Hepatocyte (in vitro differentiated cells): ENCODE measurements around the gene PSMD11. TPM values are rescaled to one million over a fixed set of nuclear protein-coding genes. Genes with fewer than 3 reads are reported as not detected.

ENCODE experiments used
- DNase-seq: peaks from one replicate; pipeline ENCODE4 v3.0.0-alpha.2; 2016; ENCODE audit warnings: low spot score
- H2AFZ ChIP-seq: fragments of 200-600 bp; sonication (generic); 2 replicates; pipeline ENCODE4 v1.6.0; 2016; ENCODE audit warnings: antibody characterized with exemption, mild to moderate bottlenecking
- H3K27ac ChIP-seq: fragments of 200-600 bp; sonication (generic); 2 replicates; pipeline ENCODE4 v1.5.1; 2016; ENCODE audit warnings: mild to moderate bottlenecking
- H3K27me3 ChIP-seq: fragments of 200-600 bp; sonication (generic); 2 replicates; pipeline ENCODE4 v1.6.1; 2016
- H3K36me3 ChIP-seq: fragments of 200-600 bp; sonication (generic); replicated peaks from 2 replicates; pipeline ENCODE4 v1.5.1; 2016; ENCODE audit warnings: low read depth; ENCODE audit not compliant: insufficient read depth
- H3K4me1 ChIP-seq: fragments of 200-600 bp; sonication (generic); 2 replicates; pipeline ENCODE4 v1.5.1; 2016; ENCODE audit warnings: mild to moderate bottlenecking, moderate library complexity; ENCODE audit not compliant: insufficient read depth
- H3K4me2 ChIP-seq: fragments of 200-600 bp; sonication (generic); 2 replicates; pipeline ENCODE4 v1.6.0; 2016
- H3K4me3 ChIP-seq: fragments of 200-600 bp; sonication (generic); 2 replicates; pipeline ENCODE4 v1.5.1; 2016; ENCODE audit warnings: mild to moderate bottlenecking
- H3K79me2 ChIP-seq: fragments of 200-600 bp; sonication (generic); 2 replicates; pipeline ENCODE4 v1.6.0; 2017; ENCODE audit warnings: mild to moderate bottlenecking
- H3K9me2 ChIP-seq: fragments of 200-600 bp; sonication (generic); replicated peaks from 2 replicates; pipeline ENCODE4 v1.6.0; 2017; ENCODE audit warnings: mild to moderate bottlenecking; ENCODE audit not compliant: insufficient read depth
- H3K9me3 ChIP-seq: fragments of 200-600 bp; sonication (generic); 2 replicates; pipeline ENCODE4 v1.5.1; 2016; ENCODE audit warnings: low read depth, mild to moderate bottlenecking
- H4K20me1 ChIP-seq: fragments of 200-600 bp; sonication (generic); 2 replicates; pipeline ENCODE4 v1.6.0; 2016; ENCODE audit warnings: mild to moderate bottlenecking; ENCODE audit not compliant: insufficient read depth, poor library complexity, severe bottlenecking
- CTCF ChIP-seq: fragments of 200-600 bp; sonication (generic); IDR thresholded peaks from 2 replicates; pipeline ENCODE4 v1.5.1; 2016; ENCODE audit warnings: antibody characterized with exemption, mild to moderate bottlenecking; ENCODE audit not compliant: poor library complexity
- EZH2 ChIP-seq: fragments of 200-600 bp; sonication (generic); IDR thresholded peaks from 2 replicates; pipeline ENCODE4 v1.6.1; 2016; ENCODE audit warnings: antibody characterized with exemption, mild to moderate bottlenecking, borderline replicate concordance
- EZH2phosphoT487 ChIP-seq: fragments of 200-600 bp; sonication (generic); IDR thresholded peaks from one replicate; pipeline ENCODE4 v1.6.1; 2018; ENCODE audit warnings: antibody characterized with exemption, mild to moderate bottlenecking, low read depth, moderate library complexity; ENCODE audit not compliant: unreplicated experiment, severe bottlenecking
- WGBS: methylation state at CpG from one replicate; pipeline ENCODE4 v1.1.6; 2016; ENCODE audit warnings: low lambda C conversion rate; ENCODE audit errors: missing lambda C conversion rate; 5-methylcytosine and 5-hydroxymethylcytosine counted together
- polyA plus RNA-seq: library from polyadenylated mRNA; unstranded; fragments of >200 nt; fragmentation: Nextera tagmentation; extraction: Ambion mirVana; gene quantifications from 2 replicates; pipeline ENCODE4 v1.2.1, GENCODE V29; 2016
- total RNA-seq: library from RNA; depleted of rRNA; stranded (reverse); fragments of >200 nt; gene quantifications from 2 replicates; pipeline ENCODE4 v1.2.3, GENCODE V29; 2014

The PSMD11 gene
- total and polyA plus RNA-seq, 2 experiments from 2014 or later: 62.0 to 141 TPM

GRCh38 chr17:32492648-32493289 is 48.5 kb downstream of the PSMD11 start:
- WGBS: 92% methylated on average over 7 of the region's 7 CpGs
- peaks cover 2% of the 10 kb centered on the region for H3K4me1 ChIP-seq
- no peaks in the 10 kb centered on the region for H3K36me3 ChIP-seq
- no peaks in the 10 kb centered on the region for H3K9me3 ChIP-seq
- H4K20me1 ChIP-seq: no peaks in the 10 kb centered on the region
- no peaks in the 10 kb centered on the region for H3K9me2 ChIP-seq
- no peak overlapping the region for H3K27ac ChIP-seq
- H3K4me3 ChIP-seq: no peak overlapping the region
- no peak for DNase-seq
- H3K79me2 ChIP-seq: no peaks in the 10 kb centered on the region
- no peak overlapping the region for H2AFZ ChIP-seq
- H3K4me2 ChIP-seq: no peak overlapping the region
- H3K27me3 ChIP-seq: no peaks in the 10 kb centered on the region
- no peak for TF ChIP-seq EZH2phosphoT487
- no peak for TF ChIP-seq EZH2
- TF ChIP-seq CTCF: no peak

- no peak overlapping the region for H3K4me2 ChIP-seq
- H3K27ac ChIP-seq: no peak overlapping the region
- TF ChIP-seq EZH2phosphoT487: no peak
- TF ChIP-seq CTCF: no peak
- TF ChIP-seq EZH2: no peak
- H3K27me3 ChIP-seq: no peaks in the 10 kb centered on the region
- H3K4me1 ChIP-seq: no peaks in the 10 kb centered on the region
- no peaks in the 10 kb centered on the region for H3K36me3 ChIP-seq
- no peak overlapping the region for H3K4me3 ChIP-seq
- H3K9me3 ChIP-seq: no peaks in the 10 kb centered on the region
- 93% methylated on average over 11 of the region's 15 CpGs for WGBS
- H4K20me1 ChIP-seq: no peaks in the 10 kb centered on the region
- no peaks in the 10 kb centered on the region for H3K79me2 ChIP-seq
- DNase-seq: no peak
- no peaks in the 10 kb centered on the region for H3K9me2 ChIP-seq
- H2AFZ ChIP-seq: no peak overlapping the region
Measured at GRCh38 chr17:32493571-32493970, 49.3 kb downstream of the PSMD11 start.

GRCh38 chr17:32493976-32494513 is 49.7 kb downstream of the PSMD11 start:
- Histone ChIP-seq H3K27ac (no peak overlapping the region), H3K9me3 (no peaks in the 10 kb centered on the region), H3K4me2 (no peak overlapping the region), H3K4me3 (no peak overlapping the region), H3K79me2 (no peaks in the 10 kb centered on the region), H3K4me1 (no peaks in the 10 kb centered on the region), H3K27me3 (no peaks in the 10 kb centered on the region), H2AFZ (no peak overlapping the region), H3K9me2 (no peaks in the 10 kb centered on the region), H4K20me1 (no peaks in the 10 kb centered on the region), H3K36me3 (no peaks in the 10 kb centered on the region)
- TF ChIP-seq EZH2phosphoT487 (no peak), CTCF (no peak), EZH2 (no peak)
- WGBS: 92% methylated on average over 9 of the region's 11 CpGs
- no peak for DNase-seq
